Neuronal stem cell (in vitro differentiated cells): ENCODE data around the gene NGEF.

Experiments used
- DNase-seq: peaks from one replicate; pipeline ENCODE4 v3.0.0-alpha.2; 2013; ENCODE audit warnings: low spot score
- H2AFZ ChIP-seq: one replicate; pipeline ENCODE4 v1.6.1; 2013; ENCODE audit warnings: mild to moderate bottlenecking, low read length, inconsistent platforms
- H2AK5ac ChIP-seq: 2 replicates; pipeline ENCODE4 v1.6.1; 2013; ENCODE audit warnings: low read depth, mild to moderate bottlenecking, inconsistent platforms, low read length, moderate library complexity, mixed read lengths
- H2BK120ac ChIP-seq: 2 replicates; pipeline ENCODE4 v1.6.1; 2013; ENCODE audit warnings: low read depth, mild to moderate bottlenecking, inconsistent platforms, low read length, moderate library complexity, mixed read lengths
- H2BK12ac ChIP-seq: one replicate; pipeline ENCODE4 v1.6.1; 2013; ENCODE audit warnings: low read length, inconsistent platforms
- H2BK15ac ChIP-seq: 2 replicates; pipeline ENCODE4 v1.6.1; 2013; ENCODE audit warnings: mild to moderate bottlenecking, low read length, inconsistent platforms, mixed read lengths
- H2BK5ac ChIP-seq: one replicate; pipeline ENCODE4 v1.6.1; 2013; ENCODE audit warnings: inconsistent platforms, mild to moderate bottlenecking, low read length, moderate library complexity
- H3K14ac ChIP-seq: one replicate; pipeline ENCODE4 v1.6.1; 2013; ENCODE audit warnings: low read length, inconsistent platforms
- H3K18ac ChIP-seq: 2 replicates; pipeline ENCODE4 v1.6.1; 2013; ENCODE audit warnings: low read length, inconsistent platforms
- H3K23ac ChIP-seq: 2 replicates; pipeline ENCODE4 v1.6.1; 2013; ENCODE audit warnings: low read depth, mild to moderate bottlenecking, mixed read lengths, low read length, inconsistent platforms; ENCODE audit not compliant: poor library complexity
- H3K27ac ChIP-seq: replicated peaks from 3 replicates; pipeline ENCODE4 v1.5.1; 2013; ENCODE audit warnings: low read length, inconsistent platforms
- H3K27me3 ChIP-seq, 3 experiments: 2 replicates each; pipeline ENCODE4 v1.6.1; 2013; ENCODE audit warnings: low read length in 3 of 3, mild to moderate bottlenecking in 2 of 3, inconsistent platforms in 1 of 3, low read depth in 1 of 3, mixed read lengths in 1 of 3, moderate library complexity in 1 of 3; ENCODE audit not compliant: control insufficient read depth in 3 of 3, insufficient read depth in 3 of 3
- H3K36me3 ChIP-seq, 2 donors: replicated peaks in 1 of 2; 2 replicates each; pipeline ENCODE4 v1.6.1; 2013; ENCODE audit warnings: low read length in 2 of 2; ENCODE audit not compliant: control insufficient read depth in 2 of 2, insufficient read depth in 2 of 2
- H3K4ac ChIP-seq: 2 replicates; pipeline ENCODE4 v1.6.1; 2013; ENCODE audit warnings: inconsistent platforms, mild to moderate bottlenecking, low read length, moderate library complexity
- H3K4me1 ChIP-seq, 2 donors: 1 replicate in 1 of 2; 2 replicates in 1 of 2; pipeline ENCODE4 v1.6.1; 2013; ENCODE audit warnings: low read length in 2 of 2, low read depth in 1 of 2; ENCODE audit not compliant: control insufficient read depth in 2 of 2, insufficient read depth in 1 of 2
- H3K4me2 ChIP-seq: one replicate; pipeline ENCODE4 v1.6.1; 2013; ENCODE audit warnings: mild to moderate bottlenecking, low read length, inconsistent platforms; ENCODE audit not compliant: insufficient read depth, poor library complexity, severe bottlenecking
- H3K4me3 ChIP-seq, 2 donors: 2 replicates each; pipeline ENCODE4 v1.5.1; 2013; ENCODE audit warnings: low read length in 2 of 2, mild to moderate bottlenecking in 2 of 2, inconsistent platforms in 1 of 2, moderate library complexity in 1 of 2
- H3K79me1 ChIP-seq: one replicate; pipeline ENCODE4 v1.6.1; 2013; ENCODE audit warnings: low read depth, mild to moderate bottlenecking, inconsistent platforms, low read length, moderate library complexity
- H3K9ac ChIP-seq: one replicate; pipeline ENCODE4 v1.6.1; 2013; ENCODE audit warnings: mild to moderate bottlenecking, low read depth, low read length, inconsistent platforms; ENCODE audit not compliant: poor library complexity
- H3K9me3 ChIP-seq, 2 donors: replicated peaks in 1 of 2; 2 replicates each; pipeline versions ENCODE3 to v1.6.1; 2013; ENCODE audit warnings: low read length in 2 of 2, mild to moderate bottlenecking in 2 of 2, inconsistent platforms in 1 of 2, low read depth in 1 of 2, mixed read lengths in 1 of 2, moderate library complexity in 1 of 2; ENCODE audit not compliant: control insufficient read depth in 2 of 2, insufficient read depth in 1 of 2
- H4K8ac ChIP-seq: one replicate; pipeline ENCODE4 v1.6.1; 2013; ENCODE audit warnings: low read depth, mild to moderate bottlenecking, inconsistent platforms, low read length, moderate library complexity
- H4K91ac ChIP-seq: one replicate; pipeline ENCODE4 v1.6.1; 2013; ENCODE audit warnings: low read length, low read depth, mild to moderate bottlenecking, inconsistent platforms; ENCODE audit not compliant: poor library complexity
- WGBS, 2 donors: extraction: QIAGEN DNeasy Blood & Tissue Kit; methylation state at CpG; one replicate each; pipeline ENCODE4 v1.1.7; 2013; ENCODE audit warnings: missing lambda C conversion rate in 2 of 2, mixed read lengths in 1 of 2; ENCODE audit not compliant: insufficient read length in 2 of 2, insufficient replicate concordance in 1 of 2; ENCODE audit errors: extremely low coverage in 2 of 2; 5-methylcytosine and 5-hydroxymethylcytosine counted together

The NGEF gene

GRCh38 chr2:232839411-232840079 is 173.5 kb downstream of the NGEF start:
- Histone ChIP-seq H2BK12ac (no peak overlapping the region), H3K4ac (no peak overlapping the region), H3K27me3 (no peaks in the 10 kb centered on the region), H2BK120ac (no peak overlapping the region), H3K9me3 (no peaks in the 10 kb centered on the region), H3K4me1 (no peaks in the 10 kb centered on the region), H4K8ac (no peak overlapping the region), H2BK15ac (no peak overlapping the region), H2BK5ac (no peak overlapping the region), H3K79me1 (peaks cover 2% of the 10 kb centered on the region), H4K91ac (no peak overlapping the region), H3K9ac (no peak overlapping the region), H3K4me3 (no peak overlapping the region), H3K18ac (no peak overlapping the region), H3K23ac (no peak overlapping the region), H3K36me3 (peaks cover 25 to 89% of the 10 kb centered on the region in 2 donors), H2AFZ (no peak overlapping the region), H3K4me2 (no peak overlapping the region), H3K27ac (no peak overlapping the region), H3K14ac (no peak overlapping the region), H2AK5ac (no peak overlapping the region)
- no peak for DNase-seq
- WGBS, 2 donors = no CpG with 5 or more reads among the region's 9 CpGs

- DNase-seq = no peak
- no peaks in the 10 kb centered on the region for H3K27me3 ChIP-seq
Measured at GRCh38 chr2:232838406-232838874, 174.6 kb downstream of the NGEF start.

GRCh38 chr2:232836934-232837333 is 176.1 kb downstream of the NGEF start:
- Histone ChIP-seq H3K4me3 (no peak overlapping the region), H4K8ac (no peak overlapping the region), H4K91ac (no peak overlapping the region), H3K27ac (no peak overlapping the region), H2BK15ac (no peak overlapping the region), H2BK120ac (no peak overlapping the region), H2BK12ac (no peak overlapping the region), H3K36me3 (peaks cover 20 to 94% of the 10 kb centered on the region in 2 donors), H3K79me1 (no peaks in the 10 kb centered on the region), H3K9ac (no peak overlapping the region), H3K18ac (no peak overlapping the region), H3K4me1 (no peaks in the 10 kb centered on the region), H3K4me2 (no peak overlapping the region), H3K4ac (no peak overlapping the region), H3K14ac (no peak overlapping the region), H3K27me3 (no peaks in the 10 kb centered on the region), H2BK5ac (no peak overlapping the region), H2AK5ac (no peak overlapping the region), H2AFZ (no peak overlapping the region), H3K9me3 (no peaks in the 10 kb centered on the region), H3K23ac (no peak overlapping the region)
- no peak for DNase-seq
- no CpG with 5 or more reads among the region's 4 CpGs for WGBS, 2 donors

More at GRCh38 chr2:232838406-232838874, 174.6 kb downstream of the NGEF start:
- no peak overlapping the region for H3K18ac ChIP-seq
- no peak overlapping the region for H3K27ac ChIP-seq
- no CpG with 5 or more reads among the region's 2 CpGs for WGBS, 2 donors
- no peak overlapping the region for H4K91ac ChIP-seq
- no peaks in the 10 kb centered on the region for H3K9me3 ChIP-seq
- H3K36me3 ChIP-seq = peaks cover 23 to 89% of the 10 kb centered on the region in 2 donors
- H3K4me2 ChIP-seq = no peak overlapping the region
- H2BK120ac ChIP-seq = no peak overlapping the region
- no peak overlapping the region for H3K23ac ChIP-seq
- no peak overlapping the region for H2AK5ac ChIP-seq
- no peak overlapping the region for H3K14ac ChIP-seq
- H3K79me1 ChIP-seq = peaks cover 2% of the 10 kb centered on the region
- no peaks in the 10 kb centered on the region for H3K4me1 ChIP-seq
- H3K4ac ChIP-seq = no peak overlapping the region
- H2BK5ac ChIP-seq = no peak overlapping the region
- no peak overlapping the region for H2AFZ ChIP-seq
- no peak overlapping the region for H3K4me3 ChIP-seq
- no peak overlapping the region for H3K9ac ChIP-seq
- H4K8ac ChIP-seq = no peak overlapping the region
- no peak overlapping the region for H2BK12ac ChIP-seq
- H2BK15ac ChIP-seq = no peak overlapping the region

- H3K18ac ChIP-seq = no peak overlapping the region
- no peaks in the 10 kb centered on the region for H3K27me3 ChIP-seq
- H4K8ac ChIP-seq = no peak overlapping the region
- no peaks in the 10 kb centered on the region for H3K4me1 ChIP-seq
- DNase-seq = no peak
- H3K4me3 ChIP-seq = no peak overlapping the region
- no peak overlapping the region for H2AK5ac ChIP-seq
- H3K4ac ChIP-seq = no peak overlapping the region
- H3K79me1 ChIP-seq = no peaks in the 10 kb centered on the region
- no peak overlapping the region for H3K9ac ChIP-seq
- no peak overlapping the region for H3K14ac ChIP-seq
- H2BK12ac ChIP-seq = no peak overlapping the region
- H3K27ac ChIP-seq = no peak overlapping the region
- no peak overlapping the region for H2AFZ ChIP-seq
- no peaks in the 10 kb centered on the region for H3K9me3 ChIP-seq
- no peak overlapping the region for H2BK120ac ChIP-seq
- WGBS, 2 donors = no CpG with 5 or more reads among the region's 14 CpGs
- H3K23ac ChIP-seq = no peak overlapping the region
- H4K91ac ChIP-seq = no peak overlapping the region
- no peak overlapping the region for H3K4me2 ChIP-seq
- peaks cover 25 to 95% of the 10 kb centered on the region in 2 donors for H3K36me3 ChIP-seq
- no peak overlapping the region for H2BK15ac ChIP-seq
- no peak overlapping the region for H2BK5ac ChIP-seq
Measured at GRCh38 chr2:232835687-232836208, 177.3 kb downstream of the NGEF start.
